ENCODE measurements around the gene ACVR1B. TPM values are rescaled to one million over a fixed set of nuclear protein-coding genes. Genes with fewer than 3 reads are reported as not detected.

Gene ACVR1B
- polyA plus RNA-seq, 4 donors, result 53.1 to 62.0 (median 55.7) TPM

GRCh38 chr12:51915951-51916350, 35.5 kb upstream of the ACVR1B start:
- DNase-seq (ENCODE audit: low read depth in 4 of 4, low spot score in 2 of 4), result no peak

- DNase-seq (ENCODE audit: low read depth in 4 of 4, low spot score in 2 of 4), result no peak
These were observed 34.4 kb upstream of the ACVR1B start for GRCh38 chr12:51917041-51917590.

- DNase-seq (ENCODE audit: low read depth in 4 of 4, low spot score in 2 of 4), result no peak
These were observed 33.6 kb upstream of the ACVR1B start for GRCh38 chr12:51917746-51918453.

GRCh38 chr12:51920046-51920445, 31.5 kb upstream of the ACVR1B start:
- DNase-seq (ENCODE audit: low read depth in 4 of 4, low spot score in 2 of 4), result no peak

GRCh38 chr12:51921017-51921725, 30.3 kb upstream of the ACVR1B start:
- no peak for DNase-seq (ENCODE audit: low read depth in 4 of 4, low spot score in 2 of 4)

- DNase-seq (ENCODE audit: low read depth in 4 of 4, low spot score in 2 of 4), result no peak
These were observed 29.4 kb upstream of the ACVR1B start for GRCh38 chr12:51922146-51922545.

- no peak for DNase-seq (ENCODE audit: low read depth in 4 of 4, low spot score in 2 of 4)
These were observed 28.6 kb upstream of the ACVR1B start for GRCh38 chr12:51922762-51923505.

GRCh38 chr12:51923506-51924365, 27.8 kb upstream of the ACVR1B start:
- no peak for DNase-seq (ENCODE audit: low read depth in 4 of 4, low spot score in 2 of 4)

GRCh38 chr12:51924551-51925319, 26.8 kb upstream of the ACVR1B start:
- no peak for DNase-seq (ENCODE audit: low read depth in 4 of 4, low spot score in 2 of 4)

- no peak for DNase-seq (ENCODE audit: low read depth in 4 of 4, low spot score in 2 of 4)
These were observed 26.0 kb upstream of the ACVR1B start for GRCh38 chr12:51925346-51926063.

GRCh38 chr12:51926064-51926632, 25.4 kb upstream of the ACVR1B start:
- DNase-seq (ENCODE audit: low read depth in 4 of 4, low spot score in 2 of 4), result no peak

GRCh38 chr12:51926718-51927117, 24.8 kb upstream of the ACVR1B start:
- no peak for DNase-seq (ENCODE audit: low read depth in 4 of 4, low spot score in 2 of 4)

- no peak for DNase-seq (ENCODE audit: low read depth in 4 of 4, low spot score in 2 of 4)
These were observed 19.1 kb upstream of the ACVR1B start for GRCh38 chr12:51932218-51933076.

GRCh38 chr12:51934080-51934479, 17.4 kb upstream of the ACVR1B start:
- no peak for DNase-seq (ENCODE audit: low read depth in 4 of 4, low spot score in 2 of 4)

GRCh38 chr12:51937926-51938325, 13.6 kb upstream of the ACVR1B start:
- no peak for DNase-seq (ENCODE audit: low read depth in 4 of 4, low spot score in 2 of 4)

GRCh38 chr12:51938726-51939125, 12.8 kb upstream of the ACVR1B start:
- no peak for DNase-seq (ENCODE audit: low read depth in 4 of 4, low spot score in 2 of 4)

- DNase-seq (ENCODE audit: low read depth in 4 of 4, low spot score in 2 of 4), result no peak
These were observed 10.4 kb upstream of the ACVR1B start for GRCh38 chr12:51941011-51941581.

All from left renal cortex interstitium (tissue), 4 donors.